Thymus (tissue), 11 donors: ENCODE measurements around the gene TCERG1L. TPM values are rescaled to one million over a fixed set of nuclear protein-coding genes. Genes with fewer than 3 reads are reported as not detected.
A peak's percentile ranks its signal among the peaks of the same experiment; 100 is the strongest.
"Not testable (repeated sequence)": the region's sequence is repeated elsewhere in the genome, so short reads cannot be mapped to it uniquely, and the experiment has no call there.

Source experiments
- DNase-seq, 9 donors: peaks; one replicate each; pipeline ENCODE4 v3.0.0-alpha.2; 2013; ENCODE audit warnings: low spot score in 9 of 9, low read depth in 6 of 9, missing footprints in 1 of 9
- H3K27ac ChIP-seq, 2 donors: one replicate each; pipeline ENCODE4 v1.5.1; 2013; ENCODE audit warnings: control low read depth in 1 of 2, low read depth in 1 of 2, low read length in 1 of 2, mild to moderate bottlenecking in 1 of 2, moderate library complexity in 1 of 2
- H3K27me3 ChIP-seq, 2 donors: one replicate each; pipeline ENCODE4 v1.5.1; 2013; ENCODE audit warnings: low read length in 1 of 2; ENCODE audit not compliant: control insufficient read depth in 2 of 2, insufficient read depth in 1 of 2
- H3K36me3 ChIP-seq, 2 donors: one replicate each; pipeline ENCODE4 v1.5.1; 2013; ENCODE audit warnings: low read length in 1 of 2, mild to moderate bottlenecking in 1 of 2, moderate library complexity in 1 of 2; ENCODE audit not compliant: control insufficient read depth in 2 of 2, insufficient read depth in 2 of 2
- H3K4me1 ChIP-seq, 2 donors: one replicate each; pipeline ENCODE4 v1.5.1; 2013; ENCODE audit warnings: low read length in 2 of 2; ENCODE audit not compliant: control insufficient read depth in 2 of 2, insufficient read depth in 2 of 2
- H3K4me3 ChIP-seq, 2 donors: one replicate each; pipeline ENCODE4 v1.5.1; 2013; ENCODE audit warnings: low read length in 2 of 2, control low read depth in 1 of 2, mild to moderate bottlenecking in 1 of 2
- H3K9me3 ChIP-seq, 2 donors: one replicate each; pipeline ENCODE4 v1.5.1; 2013; ENCODE audit warnings: low read length in 1 of 2, mild to moderate bottlenecking in 1 of 2; ENCODE audit not compliant: control insufficient read depth in 2 of 2, insufficient read depth in 1 of 2
- WGBS: extraction: QIAGEN DNeasy Blood & Tissue Kit; methylation state at CpG from one replicate; pipeline ENCODE4 v1.1.7; 2013; 5-methylcytosine and 5-hydroxymethylcytosine counted together
- polyA plus RNA-seq: library from polyadenylated mRNA; stranded (reverse); fragments of 200-250 nt; gene quantifications from one replicate; pipeline ENCODE4 v1.2.3, GENCODE V29; 2013
- total RNA-seq: library from RNA; stranded (reverse); fragments of 120-200 nt; gene quantifications from one replicate; pipeline ENCODE4 v1.2.4, GENCODE V29; 2013
- donor health status: healthy.

TCERG1L gene
- total and polyA plus RNA-seq, 2 donors = 0.52 to 1.5 TPM

GRCh38 chr10:131160219-131160875, 151.2 kb downstream of the TCERG1L start:
- DNase-seq = no peak
- no peaks in the 10 kb centered on the region for H3K36me3 ChIP-seq
- no peak overlapping the region for H3K27ac ChIP-seq
- H3K9me3 ChIP-seq = no peaks in the 10 kb centered on the region
- peaks cover 0 to 2% of the 10 kb centered on the region in 2 donors for H3K4me1 ChIP-seq
- 94% methylated on average over 19 of the region's 19 CpGs for WGBS
- H3K27me3 ChIP-seq = peaks cover 0 to 2% of the 10 kb centered on the region in 2 donors
- no peak overlapping the region for H3K4me3 ChIP-seq

- Histone ChIP-seq H3K9me3 (no peaks in the 10 kb centered on the region), H3K4me3 (no peak overlapping the region), H3K4me1 (peaks cover 0 to 2% of the 10 kb centered on the region in 2 donors), H3K36me3 (no peaks in the 10 kb centered on the region), H3K27ac (no peak overlapping the region), H3K27me3 (peaks cover 0 to 2% of the 10 kb centered on the region in 2 donors)
- WGBS = 84% methylated on average over 9 of the region's 9 CpGs
- DNase-seq = peak in 1 of 9 donors; percentile 6
These were observed 151.8 kb downstream of the TCERG1L start for GRCh38 chr10:131159771-131160170.

- DNase-seq = no peak
- peaks cover 0 to 2% of the 10 kb centered on the region in 2 donors for H3K27me3 ChIP-seq
- no peak overlapping the region for H3K27ac ChIP-seq
- H3K4me3 ChIP-seq = no peak overlapping the region
- peaks cover 0 to 2% of the 10 kb centered on the region in 2 donors for H3K4me1 ChIP-seq
- H3K36me3 ChIP-seq = no peaks in the 10 kb centered on the region
- WGBS = 96% methylated on average over 17 of the region's 17 CpGs
- H3K9me3 ChIP-seq = no peaks in the 10 kb centered on the region
These were observed 152.8 kb downstream of the TCERG1L start for GRCh38 chr10:131158695-131159094.

GRCh38 chr10:131157899-131158298, 153.6 kb downstream of the TCERG1L start:
- 95% methylated on average over 10 of the region's 10 CpGs for WGBS
- peaks cover 0 to 3% of the 10 kb centered on the region in 2 donors for H3K9me3 ChIP-seq
- peaks cover 0 to 2% of the 10 kb centered on the region in 2 donors for H3K4me1 ChIP-seq
- no peak overlapping the region for H3K4me3 ChIP-seq
- peaks cover 0 to 2% of the 10 kb centered on the region in 2 donors for H3K27me3 ChIP-seq
- DNase-seq = no peak
- H3K27ac ChIP-seq = no peak overlapping the region
- no peaks in the 10 kb centered on the region for H3K36me3 ChIP-seq

GRCh38 chr10:131155876-131156230, 155.7 kb downstream of the TCERG1L start:
- Histone ChIP-seq H3K27ac (no peak overlapping the region), H3K9me3 (peaks cover 0 to 4% of the 10 kb centered on the region in 2 donors), H3K27me3 (peaks cover 0 to 2% of the 10 kb centered on the region in 2 donors), H3K36me3 (no peaks in the 10 kb centered on the region), H3K4me1 (peaks cover 0 to 2% of the 10 kb centered on the region in 2 donors), H3K4me3 (no peak overlapping the region)
- peak in 1 of 9 donors; percentile 7 for DNase-seq
- WGBS = 63% methylated on average over 9 of the region's 9 CpGs

- peaks cover 0 to 4% of the 10 kb centered on the region in 2 donors for H3K9me3 ChIP-seq
- H3K36me3 ChIP-seq = no peaks in the 10 kb centered on the region
- no peak for DNase-seq
- 68% methylated on average over 18 of the region's 18 CpGs for WGBS
- peaks cover 0 to under 1% of the 10 kb centered on the region in 2 donors for H3K4me1 ChIP-seq
- no peak overlapping the region for H3K4me3 ChIP-seq
- peaks cover 0 to 2% of the 10 kb centered on the region in 2 donors for H3K27me3 ChIP-seq
- H3K27ac ChIP-seq = no peak overlapping the region
These were observed 156.2 kb downstream of the TCERG1L start for GRCh38 chr10:131155218-131155875.

GRCh38 chr10:131154306-131155025, 157.1 kb downstream of the TCERG1L start:
- Histone ChIP-seq H3K36me3 (no peaks in the 10 kb centered on the region), H3K4me3 (no peak overlapping the region), H3K9me3 (peaks cover 0 to 7% of the 10 kb centered on the region in 2 donors), H3K4me1 (no peaks in the 10 kb centered on the region), H3K27me3 (peaks cover 0 to 2% of the 10 kb centered on the region in 2 donors), H3K27ac (no peak overlapping the region)
- WGBS = 85% methylated on average over 17 of the region's 17 CpGs
- DNase-seq = no peak

- H3K27ac ChIP-seq, DNase-seq, H3K4me1 ChIP-seq, H3K36me3 ChIP-seq, H3K4me3 ChIP-seq, H3K27me3 ChIP-seq, H3K9me3 ChIP-seq: not testable (repeated sequence)
These were observed 159.1 kb downstream of the TCERG1L start for GRCh38 chr10:131152456-131152855.

GRCh38 chr10:131150126-131150525, 161.4 kb downstream of the TCERG1L start:
- WGBS = 61% methylated on average over 4 of the region's 4 CpGs
- H3K4me3 ChIP-seq = no peak overlapping the region
- no peak for DNase-seq

More at GRCh38 chr10:131150126-131150525, 161.4 kb downstream of the TCERG1L start:
- Histone ChIP-seq H3K27me3 (no peaks in the 10 kb centered on the region), H3K4me1 (no peaks in the 10 kb centered on the region), H3K27ac (no peak overlapping the region), H3K36me3 (no peaks in the 10 kb centered on the region), H3K9me3 (peaks cover 0 to 7% of the 10 kb centered on the region in 2 donors)
